ENCODE data around the gene CD274.
"Not testable (repeated sequence)": the region's sequence is repeated elsewhere in the genome, so short reads cannot be mapped to it uniquely, and the experiment has no call there.

CD274 gene

GRCh38 chr9:5438301-5439162, 11.8 kb upstream of the CD274 start:
- peak; percentile 56 for DNase-seq (ENCODE audit: low spot score)

DNA sequence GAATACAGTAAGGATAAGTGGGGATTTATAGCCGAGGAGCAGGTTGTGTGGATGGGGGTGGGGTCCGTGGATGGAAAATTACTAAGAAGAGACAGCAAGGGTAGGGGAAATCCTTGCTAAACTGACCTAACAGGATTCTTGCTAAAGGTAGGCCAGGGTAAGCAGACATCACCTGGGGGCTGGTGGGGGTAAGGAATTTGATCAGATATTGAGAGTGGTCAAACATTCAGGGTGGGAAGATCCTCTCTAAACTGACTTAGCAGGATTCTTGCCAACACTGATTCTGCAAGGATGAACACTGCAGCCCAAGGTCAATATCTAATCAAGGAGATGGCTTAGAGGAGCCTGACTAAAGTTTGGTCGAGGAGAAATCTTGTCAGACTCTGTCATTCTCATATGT, 9.9 kb upstream of the CD274 start:
- no peak for DNase-seq (ENCODE audit: low spot score)

GRCh38 chr9:5441043-5441442, 9.3 kb upstream of the CD274 start:
- no peak for DNase-seq (ENCODE audit: low spot score)

DNA sequence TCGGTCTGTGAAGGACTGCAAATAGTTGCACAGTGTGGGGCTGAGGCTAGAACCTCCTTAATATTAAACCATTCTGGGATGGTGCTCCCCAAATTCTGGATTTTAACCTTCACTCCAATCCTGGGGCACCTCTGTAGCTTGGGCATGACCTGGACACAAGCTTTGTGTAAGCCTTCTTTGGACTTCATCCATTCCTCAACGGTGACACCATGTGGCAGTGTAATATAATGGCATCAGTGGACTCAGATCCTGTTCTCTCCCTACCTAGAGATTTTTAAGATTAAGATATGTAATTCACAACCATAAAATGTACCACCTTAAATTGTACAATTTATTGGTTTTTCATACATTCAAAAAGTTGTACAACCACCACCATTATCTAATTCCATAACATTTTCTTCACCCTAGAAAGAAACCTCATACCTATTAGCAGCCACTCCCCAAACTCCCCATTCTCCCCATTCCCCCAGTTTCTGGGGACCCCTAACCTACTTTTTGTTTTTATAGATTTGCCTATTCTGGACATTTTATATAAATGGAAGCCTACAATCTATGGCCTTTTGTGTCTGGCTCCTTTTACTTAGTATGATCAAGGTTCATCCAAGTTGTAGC, 7.8 kb upstream of the CD274 start:
- peak; percentile 56 for DNase-seq (ENCODE audit: low spot score)

DNA sequence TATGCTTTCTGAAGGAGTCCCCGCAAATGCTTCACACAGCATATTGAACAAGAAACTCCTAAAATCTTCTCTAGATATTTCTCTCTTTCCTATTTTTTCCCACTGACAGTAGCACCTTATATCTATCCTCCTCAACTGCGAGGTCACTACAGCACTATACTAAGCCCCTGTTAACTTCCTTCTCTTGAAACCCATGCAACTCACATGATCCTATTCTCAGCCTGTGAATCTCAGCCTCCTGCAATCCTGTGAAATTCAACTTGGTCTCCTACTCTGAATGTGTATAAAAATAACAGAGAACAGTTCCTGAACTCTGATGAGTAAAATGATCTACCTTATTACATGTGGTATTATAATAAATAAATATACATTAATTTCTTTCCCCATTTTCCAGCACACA, 6.5 kb upstream of the CD274 start:
- no peak for DNase-seq (ENCODE audit: low spot score)

- DNase-seq (ENCODE audit: low spot score): not testable (repeated sequence)
These were observed 5.2 kb upstream of the CD274 start for GRCh38 chr9:5445096-5445495.

- no peak for DNase-seq (ENCODE audit: low spot score)
These were observed 4.5 kb upstream of the CD274 start for GRCh38 chr9:5445886-5446285.

DNA sequence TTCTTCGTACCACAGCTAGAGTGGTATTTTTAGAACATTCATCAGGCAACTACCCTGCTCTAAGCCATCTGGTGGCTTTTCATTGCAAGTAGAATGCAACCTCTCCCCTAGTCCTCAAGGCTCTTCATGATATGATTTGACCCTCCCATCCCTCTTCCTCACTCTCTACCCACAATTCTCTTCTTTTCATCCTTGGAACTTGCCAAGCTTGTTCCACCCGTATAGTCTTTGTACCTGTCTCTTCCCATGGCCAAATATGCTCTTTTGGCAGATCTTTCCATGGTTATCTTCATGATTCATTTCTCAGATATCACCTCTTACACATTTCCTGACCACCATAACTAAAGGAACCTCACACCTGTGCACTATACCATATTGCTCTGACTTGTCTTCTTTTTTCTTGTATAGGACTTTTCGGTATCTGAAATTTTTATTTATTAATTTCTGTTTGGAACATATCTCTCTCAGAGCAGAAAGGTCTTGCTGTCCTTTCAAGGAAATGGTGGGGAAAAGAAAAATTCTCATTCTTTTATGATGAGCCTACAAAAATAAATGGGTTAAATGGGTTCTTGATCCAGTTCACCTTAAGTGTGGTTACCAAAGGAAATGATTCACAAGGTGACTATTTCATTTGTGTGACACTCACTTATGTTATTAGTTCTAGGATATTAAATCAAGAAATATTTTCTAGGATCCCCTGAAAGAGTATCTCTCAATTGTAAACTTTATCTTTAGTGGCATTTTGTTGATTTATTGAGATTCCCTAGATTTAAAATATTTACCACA, 3.7 kb upstream of the CD274 start:
- peak; percentile 24 for DNase-seq (ENCODE audit: low spot score)

- DNase-seq (ENCODE audit: low spot score): no peak
These were observed 3.0 kb upstream of the CD274 start for GRCh38 chr9:5447337-5447736.

- DNase-seq (ENCODE audit: low spot score): no peak
These were observed 2.3 kb upstream of the CD274 start for GRCh38 chr9:5448016-5448415.

- DNase-seq (ENCODE audit: low spot score): no peak
These were observed 1.6 kb upstream of the CD274 start for GRCh38 chr9:5448461-5449435.

DNA sequence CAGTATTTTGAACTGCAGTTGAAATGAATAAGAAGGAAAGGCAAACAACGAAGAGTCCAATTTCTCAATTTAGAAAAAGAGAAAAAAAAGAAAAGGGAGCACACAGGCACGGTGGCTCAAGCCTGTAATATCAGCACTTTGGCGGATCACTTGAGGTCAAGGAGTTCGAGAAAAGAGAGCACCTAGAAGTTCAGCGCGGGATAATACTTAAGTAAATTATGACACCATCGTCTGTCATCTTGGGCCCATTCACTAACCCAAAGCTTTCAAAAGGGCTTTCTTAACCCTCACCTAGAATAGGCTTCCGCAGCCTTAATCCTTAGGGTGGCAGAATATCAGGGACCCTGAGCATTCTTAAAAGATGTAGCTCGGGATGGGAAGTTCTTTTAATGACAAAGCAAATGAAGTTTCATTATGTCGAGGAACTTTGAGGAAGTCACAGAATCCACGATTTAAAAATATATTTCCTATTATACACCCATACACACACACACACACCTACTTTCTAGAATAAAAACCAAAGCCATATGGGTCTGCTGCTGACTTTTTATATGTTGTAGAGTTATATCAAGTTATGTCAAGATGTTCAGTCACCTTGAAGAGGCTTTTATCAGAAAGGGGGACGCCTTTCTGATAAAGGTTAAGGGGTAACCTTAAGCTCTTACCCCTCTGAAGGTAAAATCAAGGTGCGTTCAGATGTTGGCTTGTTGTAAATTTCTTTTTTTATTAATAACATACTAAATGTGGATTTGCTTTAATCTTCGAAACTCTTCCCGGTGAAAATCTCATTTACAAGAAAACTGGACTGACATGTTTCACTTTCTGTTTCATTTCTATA, 602 bp upstream of the CD274 start:
- DNase-seq (ENCODE audit: low spot score): no peak

- no peak for DNase-seq (ENCODE audit: low spot score)
These were observed 1.9 kb downstream of the CD274 start for GRCh38 chr9:5452286-5452609.

DNA sequence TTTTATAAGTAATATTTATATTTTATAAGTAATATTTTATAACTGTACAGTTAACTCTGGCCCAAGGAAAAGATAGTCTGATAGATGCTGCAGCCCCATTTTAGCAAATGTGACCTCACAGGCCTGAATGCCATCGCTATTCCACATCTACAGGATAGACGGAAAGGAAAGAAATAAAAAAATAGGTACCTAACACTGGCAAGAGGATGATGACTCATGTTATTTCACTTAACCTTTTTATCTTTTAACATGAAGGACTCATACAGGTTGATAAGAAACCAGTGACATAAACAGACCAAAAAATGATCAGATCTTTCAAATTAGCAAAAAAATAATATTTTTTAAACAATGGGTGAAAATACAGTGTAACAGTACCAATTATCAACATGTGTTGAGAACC, 2.7 kb downstream of the CD274 start:
- peak; percentile 21 for DNase-seq (ENCODE audit: low spot score)

- no peak for DNase-seq (ENCODE audit: low spot score)
These were observed 3.3 kb downstream of the CD274 start for GRCh38 chr9:5453673-5454072.

GRCh38 chr9:5455181-5455580, 4.8 kb downstream of the CD274 start:
- DNase-seq (ENCODE audit: low spot score): peak; percentile 57

DNA sequence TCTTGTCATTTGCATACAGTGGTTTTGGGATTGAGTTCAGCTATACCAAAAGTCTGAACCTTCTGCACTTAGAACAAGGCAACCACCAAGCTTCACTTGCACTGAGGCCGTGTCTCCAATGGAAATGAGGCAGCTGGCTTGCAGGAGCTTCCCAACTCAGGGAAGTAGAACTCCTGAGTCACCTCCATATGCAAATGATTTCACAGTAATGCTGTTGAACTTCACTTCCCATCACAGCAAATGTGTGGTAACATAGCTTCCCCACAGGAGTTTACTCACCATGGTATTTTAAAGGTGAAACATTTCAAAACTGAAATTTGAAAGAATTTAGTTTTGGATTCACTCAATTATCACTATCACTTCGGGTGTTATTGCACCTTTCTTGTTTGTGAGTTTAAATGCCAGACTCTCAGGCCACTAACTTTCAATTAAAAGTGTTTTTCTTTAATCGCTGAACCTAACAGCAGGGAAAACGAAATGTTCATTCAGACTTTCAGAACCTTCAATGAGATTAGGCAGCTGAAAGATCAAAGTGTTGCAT, 9.0 kb downstream of the CD274 start:
- peak; percentile 28 for DNase-seq (ENCODE audit: low spot score)

- DNase-seq (ENCODE audit: low spot score): no peak
These were observed 9.8 kb downstream of the CD274 start for GRCh38 chr9:5460157-5460556.

GRCh38 chr9:5464831-5465330, 14.5 kb downstream of the CD274 start:
- DNase-seq (ENCODE audit: low spot score): not testable (repeated sequence)

DNA sequence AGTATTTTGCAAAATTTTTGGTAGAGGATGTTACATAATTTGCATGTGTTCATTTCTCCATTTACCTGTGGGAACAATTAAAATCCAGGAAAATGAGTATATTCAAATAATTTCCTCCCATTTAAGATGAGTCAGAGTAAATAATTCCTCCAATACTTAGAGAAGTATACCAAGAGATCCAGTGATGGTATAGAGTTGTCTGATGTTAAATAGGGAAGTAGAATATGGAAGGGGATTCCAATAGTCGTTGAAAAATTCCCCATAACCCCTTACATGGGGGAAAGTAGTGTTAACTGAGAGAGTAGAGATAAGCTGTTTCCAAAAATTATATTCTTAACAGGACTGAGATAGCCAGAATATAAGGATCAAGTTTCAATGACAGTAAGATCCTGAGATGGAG, 15.7 kb downstream of the CD274 start:
- no peak for DNase-seq (ENCODE audit: low spot score)

Data from CD4-positive, alpha-beta T cell treated with Interleukin-2 at 100 ng/mL for 4 hours (primary cell).